H1 (cell line): ENCODE data around the gene SEC62. TPM values are rescaled to one million over a fixed set of nuclear protein-coding genes. Genes with fewer than 3 reads are reported as not detected.

Experiments
- GABPA ChIP-seq: IDR thresholded peaks from 2 replicates; pipeline ENCODE4 v1.6.1; 2011; ENCODE audit warnings: mild to moderate bottlenecking, low read length, moderate library complexity, borderline replicate concordance; ENCODE audit not compliant: insufficient read depth
- HDAC2 ChIP-seq, 2 experiments: fragments of 300-600 bp in 1 of 2; sonication (generic) in 1 of 2; IDR thresholded peaks; 2 replicates each; pipeline ENCODE4 v1.6.1; 2011 to 2012; ENCODE audit warnings: low read depth in 2 of 2, low read length in 2 of 2, mild to moderate bottlenecking in 2 of 2, moderate library complexity in 2 of 2, borderline replicate concordance in 1 of 2, inconsistent platforms in 1 of 2
- RBBP5 ChIP-seq: IDR thresholded peaks from 2 replicates; pipeline ENCODE4 v1.7.1; 2012; ENCODE audit warnings: low read depth, mild to moderate bottlenecking, inconsistent platforms, low read length, moderate library complexity, borderline replicate concordance
- RFX5 ChIP-seq: IDR thresholded peaks from 2 replicates; pipeline ENCODE4 v1.6.1; 2011; ENCODE audit warnings: low read depth, low read length, improper control_type of control experiment, borderline replicate concordance
- RXRA ChIP-seq: IDR thresholded peaks from 2 replicates; pipeline ENCODE4 v1.6.1; 2011; ENCODE audit warnings: low read depth, mild to moderate bottlenecking, low read length, moderate library complexity; ENCODE audit not compliant: insufficient read depth
- SIN3A ChIP-seq, 2 experiments: IDR thresholded peaks in 1 of 2; conservative IDR thresholded peaks in 1 of 2; 2 replicates each; pipeline ENCODE4 v1.6.1; 2011 to 2012; ENCODE audit warnings: low read length in 2 of 2, improper control_type of control experiment in 1 of 2, low read depth in 1 of 2, mild to moderate bottlenecking in 1 of 2
- SIX5 ChIP-seq: IDR thresholded peaks from 2 replicates; pipeline ENCODE4 v1.6.1; 2011; ENCODE audit warnings: mild to moderate bottlenecking, low read depth, low read length
- SP4 ChIP-seq: IDR thresholded peaks from 2 replicates; pipeline ENCODE4 v1.6.1; 2012; ENCODE audit warnings: low read length, inconsistent platforms
- TBP ChIP-seq: IDR thresholded peaks from 2 replicates; pipeline ENCODE4 v1.6.1; 2011; ENCODE audit warnings: low read depth, low read length, improper control_type of control experiment
- TCF12 ChIP-seq: IDR thresholded peaks from 2 replicates; pipeline ENCODE4 v1.6.1; 2011; ENCODE audit warnings: low read depth, mild to moderate bottlenecking, low read length
- polyA plus RNA-seq, 7 experiments: library from polyadenylated mRNA; depleted of rRNA in 3 of 7; stranded (reverse) in 5 of 7; unstranded in 2 of 7; fragments of >200 nt in 5 of 7; fragments of 200-250 nt in 2 of 7; gene quantifications; 1 replicate in 5 of 7; 2 replicates in 1 of 7; 4 replicates in 1 of 7; pipeline versions ENCODE4 v1.2.1 to v1.2.3, GENCODE V29; 2011 to 2013; ENCODE audit warnings: missing spikeins in 2 of 7, mixed read lengths in 2 of 7
- total RNA-seq: library from RNA; stranded (reverse); fragmentation: NEBNext Ultra II Directional; extraction: Animal tissue kit (Norgen Biotek cat#: 25700); gene quantifications from 2 replicates; pipeline ENCODE4 v1.2.1, GENCODE V29; 2021
- TF ChIP-seq, protein P1 (sequence below): fragments of 300-600 bp; sonication (generic); IDR thresholded peaks from 2 replicates; pipeline ENCODE4 v1.7.1; 2012; ENCODE audit warnings: low read length, moderate library complexity, mild to moderate bottlenecking, inconsistent platforms; ENCODE audit not compliant: insufficient replicate concordance

Gene SEC62
- total and polyA plus RNA-seq, 2 of the 8 experiments (the other 6 are each of a cell fraction or from before 2014, with no cell fraction given) = 67.8 to 113 TPM

DNA sequence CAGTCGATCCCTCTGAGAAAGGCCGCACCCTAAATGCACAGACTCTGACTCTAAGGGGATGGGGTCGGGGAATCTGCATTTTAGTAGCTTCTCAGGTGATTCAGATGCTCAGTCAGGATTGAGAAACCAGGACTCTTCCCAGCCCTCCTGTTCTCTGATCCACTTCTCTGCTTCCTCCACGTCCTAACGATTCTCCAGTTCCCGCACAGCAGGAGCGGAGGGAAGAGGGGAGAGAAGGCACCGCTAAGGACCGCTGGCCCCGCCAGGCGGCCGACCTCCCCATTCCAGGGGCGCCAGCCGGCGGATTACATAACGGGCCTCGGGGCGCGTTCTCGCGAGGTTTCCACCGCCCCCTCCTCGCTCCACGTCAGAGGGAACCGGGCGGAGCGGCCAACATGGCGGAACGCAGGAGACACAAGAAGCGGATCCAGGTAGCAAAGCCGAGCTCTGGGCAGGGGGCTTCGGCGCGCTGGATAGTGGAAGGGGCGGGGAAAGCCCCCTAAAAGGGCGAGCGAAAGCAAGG lies at the start of gene SEC62 (continued):
- TF ChIP-seq, protein P1, sequence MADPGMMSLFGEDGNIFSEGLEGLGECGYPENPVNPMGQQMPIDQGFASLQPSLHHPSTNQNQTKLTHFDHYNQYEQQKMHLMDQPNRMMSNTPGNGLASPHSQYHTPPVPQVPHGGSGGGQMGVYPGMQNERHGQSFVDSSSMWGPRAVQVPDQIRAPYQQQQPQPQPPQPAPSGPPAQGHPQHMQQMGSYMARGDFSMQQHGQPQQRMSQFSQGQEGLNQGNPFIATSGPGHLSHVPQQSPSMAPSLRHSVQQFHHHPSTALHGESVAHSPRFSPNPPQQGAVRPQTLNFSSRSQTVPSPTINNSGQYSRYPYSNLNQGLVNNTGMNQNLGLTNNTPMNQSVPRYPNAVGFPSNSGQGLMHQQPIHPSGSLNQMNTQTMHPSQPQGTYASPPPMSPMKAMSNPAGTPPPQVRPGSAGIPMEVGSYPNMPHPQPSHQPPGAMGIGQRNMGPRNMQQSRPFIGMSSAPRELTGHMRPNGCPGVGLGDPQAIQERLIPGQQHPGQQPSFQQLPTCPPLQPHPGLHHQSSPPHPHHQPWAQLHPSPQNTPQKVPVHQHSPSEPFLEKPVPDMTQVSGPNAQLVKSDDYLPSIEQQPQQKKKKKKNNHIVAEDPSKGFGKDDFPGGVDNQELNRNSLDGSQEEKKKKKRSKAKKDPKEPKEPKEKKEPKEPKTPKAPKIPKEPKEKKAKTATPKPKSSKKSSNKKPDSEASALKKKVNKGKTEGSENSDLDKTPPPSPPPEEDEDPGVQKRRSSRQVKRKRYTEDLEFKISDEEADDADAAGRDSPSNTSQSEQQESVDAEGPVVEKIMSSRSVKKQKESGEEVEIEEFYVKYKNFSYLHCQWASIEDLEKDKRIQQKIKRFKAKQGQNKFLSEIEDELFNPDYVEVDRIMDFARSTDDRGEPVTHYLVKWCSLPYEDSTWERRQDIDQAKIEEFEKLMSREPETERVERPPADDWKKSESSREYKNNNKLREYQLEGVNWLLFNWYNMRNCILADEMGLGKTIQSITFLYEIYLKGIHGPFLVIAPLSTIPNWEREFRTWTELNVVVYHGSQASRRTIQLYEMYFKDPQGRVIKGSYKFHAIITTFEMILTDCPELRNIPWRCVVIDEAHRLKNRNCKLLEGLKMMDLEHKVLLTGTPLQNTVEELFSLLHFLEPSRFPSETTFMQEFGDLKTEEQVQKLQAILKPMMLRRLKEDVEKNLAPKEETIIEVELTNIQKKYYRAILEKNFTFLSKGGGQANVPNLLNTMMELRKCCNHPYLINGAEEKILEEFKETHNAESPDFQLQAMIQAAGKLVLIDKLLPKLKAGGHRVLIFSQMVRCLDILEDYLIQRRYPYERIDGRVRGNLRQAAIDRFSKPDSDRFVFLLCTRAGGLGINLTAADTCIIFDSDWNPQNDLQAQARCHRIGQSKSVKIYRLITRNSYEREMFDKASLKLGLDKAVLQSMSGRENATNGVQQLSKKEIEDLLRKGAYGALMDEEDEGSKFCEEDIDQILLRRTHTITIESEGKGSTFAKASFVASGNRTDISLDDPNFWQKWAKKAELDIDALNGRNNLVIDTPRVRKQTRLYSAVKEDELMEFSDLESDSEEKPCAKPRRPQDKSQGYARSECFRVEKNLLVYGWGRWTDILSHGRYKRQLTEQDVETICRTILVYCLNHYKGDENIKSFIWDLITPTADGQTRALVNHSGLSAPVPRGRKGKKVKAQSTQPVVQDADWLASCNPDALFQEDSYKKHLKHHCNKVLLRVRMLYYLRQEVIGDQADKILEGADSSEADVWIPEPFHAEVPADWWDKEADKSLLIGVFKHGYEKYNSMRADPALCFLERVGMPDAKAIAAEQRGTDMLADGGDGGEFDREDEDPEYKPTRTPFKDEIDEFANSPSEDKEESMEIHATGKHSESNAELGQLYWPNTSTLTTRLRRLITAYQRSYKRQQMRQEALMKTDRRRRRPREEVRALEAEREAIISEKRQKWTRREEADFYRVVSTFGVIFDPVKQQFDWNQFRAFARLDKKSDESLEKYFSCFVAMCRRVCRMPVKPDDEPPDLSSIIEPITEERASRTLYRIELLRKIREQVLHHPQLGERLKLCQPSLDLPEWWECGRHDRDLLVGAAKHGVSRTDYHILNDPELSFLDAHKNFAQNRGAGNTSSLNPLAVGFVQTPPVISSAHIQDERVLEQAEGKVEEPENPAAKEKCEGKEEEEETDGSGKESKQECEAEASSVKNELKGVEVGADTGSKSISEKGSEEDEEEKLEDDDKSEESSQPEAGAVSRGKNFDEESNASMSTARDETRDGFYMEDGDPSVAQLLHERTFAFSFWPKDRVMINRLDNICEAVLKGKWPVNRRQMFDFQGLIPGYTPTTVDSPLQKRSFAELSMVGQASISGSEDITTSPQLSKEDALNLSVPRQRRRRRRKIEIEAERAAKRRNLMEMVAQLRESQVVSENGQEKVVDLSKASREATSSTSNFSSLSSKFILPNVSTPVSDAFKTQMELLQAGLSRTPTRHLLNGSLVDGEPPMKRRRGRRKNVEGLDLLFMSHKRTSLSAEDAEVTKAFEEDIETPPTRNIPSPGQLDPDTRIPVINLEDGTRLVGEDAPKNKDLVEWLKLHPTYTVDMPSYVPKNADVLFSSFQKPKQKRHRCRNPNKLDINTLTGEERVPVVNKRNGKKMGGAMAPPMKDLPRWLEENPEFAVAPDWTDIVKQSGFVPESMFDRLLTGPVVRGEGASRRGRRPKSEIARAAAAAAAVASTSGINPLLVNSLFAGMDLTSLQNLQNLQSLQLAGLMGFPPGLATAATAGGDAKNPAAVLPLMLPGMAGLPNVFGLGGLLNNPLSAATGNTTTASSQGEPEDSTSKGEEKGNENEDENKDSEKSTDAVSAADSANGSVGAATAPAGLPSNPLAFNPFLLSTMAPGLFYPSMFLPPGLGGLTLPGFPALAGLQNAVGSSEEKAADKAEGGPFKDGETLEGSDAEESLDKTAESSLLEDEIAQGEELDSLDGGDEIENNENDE = no peak
- TF ChIP-seq HDAC2 (IDR thresholded peaks at IDR 0.05; ENCODE audit: borderline replicate concordance in 1 of 2, low read depth in 2 of 2, low read length in 2 of 2) (peak in 1 of 2 experiments; percentile 30; a peak in 1 of 4 replicates), RBBP5 (no peak), SP4 (no peak), GABPA (no peak), TBP (peak; percentile 92), RXRA (no peak), TCF12 (no peak), SIX5 (no peak), SIN3A (conservative IDR thresholded peaks at IDR 0.05 in 1 of 2, IDR thresholded peaks at IDR 0.05 in 1 of 2; ENCODE audit: low read depth in 1 of 2, low read length in 2 of 2) (peak in 1 of 2 experiments; percentile 49; a peak in 1 of 4 replicates), RFX5 (no peak)
